GM12892 (cell line): ENCODE results near the gene RSPH10B. TPM values are rescaled to one million over a fixed set of nuclear protein-coding genes. Genes with fewer than 3 reads are reported as not detected.
"Not testable (repeated sequence)": the region's sequence is repeated elsewhere in the genome, so short reads cannot be mapped to it uniquely, and the experiment has no call there.

Source experiments
- DNase-seq: peaks from one replicate; pipeline ENCODE4 v3.0.0; 2011; ENCODE audit not compliant: insufficient read length
- FAIRE-seq: peaks from 2 replicates; lab custom pipeline; 2011; peaks lifted over from hg19 to GRCh38; lab: Jason Lieb, UNC
- POLR2A ChIP-seq: IDR thresholded peaks from 2 replicates; pipeline ENCODE4 v1.6.1; 2011; ENCODE audit warnings: low read depth, low read length, control low read depth
- POLR2AphosphoS5 ChIP-seq: IDR thresholded peaks from 2 replicates; pipeline ENCODE4 v1.6.1; 2011; ENCODE audit warnings: low read depth, low read length, control low read depth
- TAF1 ChIP-seq: IDR thresholded peaks from 2 replicates; pipeline ENCODE4 v1.6.1; 2011; ENCODE audit warnings: low read depth, mild to moderate bottlenecking, control low read depth, low read length, borderline replicate concordance
- polyA plus RNA-seq: library from polyadenylated mRNA; unstranded; fragments of >200 nt; gene quantifications from one replicate; pipeline ENCODE4 v1.2.1, GENCODE V29; 2012; ENCODE audit warnings: missing spikeins, inconsistent platforms; ENCODE audit not compliant: missing spikeins

Gene RSPH10B
- 0.23 TPM for polyA plus RNA-seq

DNA sequence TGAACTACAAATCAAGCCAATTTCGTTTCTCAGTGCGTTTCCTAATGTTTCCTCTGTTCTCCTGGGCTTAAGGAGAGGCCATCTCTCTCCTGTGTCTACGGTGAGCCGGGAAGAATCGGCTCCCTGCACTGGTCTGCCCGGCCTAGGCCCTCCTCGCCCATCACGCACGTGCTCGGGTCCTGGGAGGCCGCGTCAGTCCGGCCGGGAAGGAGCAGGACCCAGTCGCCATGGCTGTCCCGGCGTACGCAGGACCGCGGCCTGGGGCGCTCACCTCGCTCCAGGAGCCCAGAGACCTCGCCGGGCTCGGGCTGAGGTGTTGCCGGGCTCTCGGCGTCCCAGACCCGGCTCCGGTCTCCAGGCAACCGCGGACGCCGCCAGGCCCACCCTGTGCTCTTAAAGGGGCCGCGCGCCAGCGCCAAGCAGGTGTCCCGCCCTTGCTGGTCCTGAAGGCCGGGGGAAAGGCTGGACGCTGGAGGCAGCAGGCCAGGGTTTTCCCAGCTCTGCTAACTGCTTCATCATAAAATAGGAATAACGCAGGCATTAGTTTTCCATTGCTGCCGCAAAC, at the start of gene RSPH10B:
TSS of gene RSPH10B (minus strand) at position 343 of the 565 bp plus-strand sequence. CDS start 3,573 bp downstream, outside the sequence.
- DNase-seq, result not testable (repeated sequence)
- FAIRE-seq, result peak; percentile 38

DNA sequence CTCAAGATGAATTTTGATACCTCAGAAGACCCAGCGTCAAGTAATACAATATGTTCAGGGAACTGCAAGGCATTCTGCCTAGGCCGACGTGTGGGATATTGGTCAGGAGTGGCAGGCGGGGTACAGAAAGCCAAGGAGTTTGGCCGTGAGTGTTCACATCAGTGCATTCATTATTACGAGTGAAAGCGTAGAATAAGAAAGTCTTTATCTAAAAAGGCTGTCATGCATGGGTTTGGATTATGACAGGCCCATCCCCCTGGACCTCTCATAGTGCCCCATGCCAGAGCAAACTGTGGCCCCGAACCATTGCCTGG, 46.1 kb upstream of the RSPH10B start:
- FAIRE-seq (no peak), DNase-seq (no peak)
- TF ChIP-seq POLR2A (no peak), TAF1 (no peak), POLR2AphosphoS5 (no peak)

DNA sequence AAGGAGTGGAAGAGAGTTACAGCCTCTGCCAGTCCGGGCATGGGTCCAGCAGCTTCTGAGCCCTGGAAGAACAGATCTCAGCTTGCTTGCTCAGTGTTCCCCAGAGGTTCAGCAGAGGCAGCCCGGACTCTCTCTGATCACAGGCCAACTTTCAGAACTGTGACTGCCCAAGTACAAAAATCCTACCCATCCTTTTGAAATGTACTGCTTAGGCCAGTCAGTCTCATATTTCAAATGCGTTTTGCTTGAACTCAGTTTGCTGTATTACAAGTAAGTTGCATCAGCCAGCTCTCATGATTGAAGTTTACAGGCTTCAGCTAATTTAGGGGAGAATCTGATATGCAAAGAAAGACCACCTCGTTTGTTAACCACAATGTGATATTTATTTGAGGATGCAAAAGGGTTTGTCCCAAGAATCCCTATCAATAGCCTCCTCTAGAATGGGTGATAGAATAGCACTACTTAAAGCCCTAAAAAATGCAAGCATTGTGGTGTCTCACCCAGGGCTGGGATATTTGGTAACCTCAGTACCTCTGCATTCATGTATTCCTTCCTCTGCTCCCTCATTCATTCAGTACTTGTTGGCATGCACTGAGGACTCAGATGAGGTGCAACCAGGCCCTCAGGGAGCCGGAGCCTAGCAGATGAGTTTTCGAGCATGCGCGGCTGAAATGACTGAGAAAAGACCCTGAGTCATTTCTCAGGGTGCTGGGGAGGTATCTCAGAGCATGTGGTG, 45.6 kb upstream of the RSPH10B start:
- TF ChIP-seq TAF1 (no peak), POLR2A (no peak), POLR2AphosphoS5 (no peak)
- DNase-seq, result no peak
- no peak for FAIRE-seq

DNA sequence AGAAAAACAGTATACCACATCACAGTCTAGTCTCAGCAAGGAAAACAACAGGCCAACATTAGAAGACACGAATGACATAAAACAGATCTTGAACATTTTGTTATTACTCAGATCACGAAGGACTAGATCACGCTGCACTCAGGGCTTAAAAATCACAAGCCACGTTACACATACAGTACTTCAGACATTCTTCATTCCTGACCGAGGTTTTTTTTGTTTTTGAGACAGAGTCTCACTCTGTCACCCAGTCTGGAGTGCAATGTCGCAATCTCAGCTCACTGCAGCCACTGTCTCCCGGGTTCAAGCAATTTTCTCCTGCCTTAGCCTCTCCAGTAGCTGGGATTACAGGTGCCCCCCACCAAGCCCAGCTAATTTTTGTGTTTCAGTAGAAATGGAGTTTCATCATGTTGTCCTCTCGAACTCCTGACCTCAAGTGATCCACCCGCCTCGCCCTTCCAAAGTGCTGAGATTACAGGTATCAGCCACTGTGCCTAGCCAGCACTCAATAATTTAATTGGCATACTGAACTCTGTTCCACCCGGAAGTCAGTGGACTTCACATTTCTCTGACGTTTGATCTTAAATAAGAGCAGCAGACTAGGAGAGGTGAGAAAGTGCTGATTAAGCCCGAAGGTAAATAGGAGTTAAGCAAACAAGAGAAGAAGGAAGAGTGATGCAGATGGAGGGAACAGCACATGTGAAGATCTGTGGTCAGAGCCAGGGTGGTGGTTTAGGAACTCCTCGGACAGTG, 42.0 kb upstream of the RSPH10B start:
- FAIRE-seq (no peak), DNase-seq (no peak)
- TF ChIP-seq TAF1 (no peak), POLR2AphosphoS5 (no peak), POLR2A (no peak)

DNA sequence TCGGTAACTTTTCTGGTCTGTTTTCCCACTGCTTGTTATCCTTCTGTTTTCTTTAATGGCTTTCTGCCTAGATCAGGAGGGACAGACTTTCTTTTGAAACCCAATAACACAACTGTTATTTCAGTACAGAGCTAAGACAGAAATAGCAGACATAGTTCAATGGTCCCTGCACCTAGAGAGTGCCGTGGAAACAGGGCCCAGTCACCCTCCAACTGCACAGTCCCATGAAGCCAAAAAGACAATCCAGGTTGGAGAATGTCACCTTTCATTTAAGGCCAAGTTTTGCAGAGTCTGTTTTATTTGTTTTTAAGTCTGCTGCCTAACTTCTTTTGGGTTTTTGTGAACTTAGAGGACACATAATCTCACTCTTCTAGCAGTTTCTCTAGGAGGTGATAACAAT, 41.1 kb upstream of the RSPH10B start:
- TF ChIP-seq TAF1 (no peak), POLR2A (no peak), POLR2AphosphoS5 (no peak)
- FAIRE-seq (no peak), DNase-seq (no peak)

DNA sequence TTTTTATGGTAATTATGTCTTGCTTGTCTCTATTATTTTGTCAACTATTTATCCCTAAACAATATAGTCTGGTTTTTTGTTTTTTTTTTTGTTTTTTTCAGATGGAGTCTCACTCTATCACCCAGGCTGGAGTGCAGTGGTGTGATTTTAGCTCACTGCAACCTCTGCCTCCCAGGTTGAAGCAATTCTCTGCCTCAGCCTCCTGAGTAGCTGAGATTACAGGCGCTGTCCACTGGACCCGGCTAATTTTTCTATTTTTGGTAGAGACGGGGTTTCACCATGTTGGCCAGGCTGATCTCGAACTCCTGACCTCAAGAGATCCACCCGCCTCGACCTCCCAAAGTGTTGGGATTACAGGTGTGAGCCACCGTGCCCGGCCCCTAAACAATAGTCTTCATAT, 39.9 kb upstream of the RSPH10B start:
- DNase-seq, FAIRE-seq: not testable (repeated sequence)

DNA sequence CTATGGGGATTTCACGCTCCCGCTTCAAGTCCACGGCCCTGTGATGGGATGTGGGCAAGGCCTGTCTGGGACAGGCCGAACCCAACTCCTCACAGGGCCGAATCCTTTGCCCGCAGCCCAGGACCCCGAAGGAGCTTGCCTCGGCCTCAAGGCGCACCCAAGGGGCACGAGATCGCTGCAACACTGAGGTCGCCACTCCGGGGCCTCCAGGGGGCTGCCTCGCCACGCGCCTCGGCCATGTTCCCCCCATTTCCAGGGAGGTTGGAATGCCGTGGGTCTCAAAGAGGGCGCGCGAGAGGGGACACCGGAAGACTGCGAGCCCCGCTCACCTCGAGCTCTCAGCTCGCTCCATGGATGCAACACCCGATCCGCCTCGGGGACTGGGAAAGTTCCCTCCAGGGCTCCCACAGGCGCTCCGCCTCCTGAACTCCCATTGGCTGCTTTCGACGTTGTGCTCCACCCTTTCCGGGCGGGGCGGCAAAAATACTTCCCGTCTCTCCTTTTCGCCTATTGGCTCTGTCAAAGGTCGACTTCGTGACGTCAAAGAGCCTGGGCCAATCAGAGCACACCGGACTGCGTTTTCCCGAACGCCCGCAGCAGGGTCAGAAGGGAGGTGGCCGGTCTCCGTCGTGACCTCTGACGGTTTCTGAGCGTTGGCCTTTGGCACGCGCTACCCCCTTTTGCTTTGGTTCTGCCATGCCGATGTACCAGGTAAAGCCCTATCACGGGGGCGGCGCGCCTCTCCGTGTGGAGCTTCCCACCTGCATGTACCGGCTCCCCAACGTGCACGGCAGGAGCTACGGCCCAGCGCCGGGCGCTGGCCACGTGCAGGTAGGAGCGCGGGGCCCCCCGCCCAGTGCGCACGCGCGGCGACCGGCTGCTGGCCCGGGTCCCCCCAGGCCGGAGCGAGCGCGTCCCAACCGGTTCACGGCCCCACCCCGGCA, 38.5 kb upstream of the RSPH10B start, which contains the start of the genes AIMP2 and PMS2:
TSS of gene AIMP2 (plus strand) at position 605 of the 944 bp plus-strand sequence. CDS start at position 697, 92 bp downstream.
TSS of gene PMS2 (minus strand) at position 382 of the 944 bp plus-strand sequence. CDS start at position 352, 30 bp downstream.
- TF ChIP-seq POLR2AphosphoS5 (peak; percentile 88), TAF1 (peak; percentile 75; the same call in 1 of the 2 replicates), POLR2A (peak; percentile 88)
- peak; percentile 81 for FAIRE-seq
- DNase-seq, result peak; percentile 80

DNA sequence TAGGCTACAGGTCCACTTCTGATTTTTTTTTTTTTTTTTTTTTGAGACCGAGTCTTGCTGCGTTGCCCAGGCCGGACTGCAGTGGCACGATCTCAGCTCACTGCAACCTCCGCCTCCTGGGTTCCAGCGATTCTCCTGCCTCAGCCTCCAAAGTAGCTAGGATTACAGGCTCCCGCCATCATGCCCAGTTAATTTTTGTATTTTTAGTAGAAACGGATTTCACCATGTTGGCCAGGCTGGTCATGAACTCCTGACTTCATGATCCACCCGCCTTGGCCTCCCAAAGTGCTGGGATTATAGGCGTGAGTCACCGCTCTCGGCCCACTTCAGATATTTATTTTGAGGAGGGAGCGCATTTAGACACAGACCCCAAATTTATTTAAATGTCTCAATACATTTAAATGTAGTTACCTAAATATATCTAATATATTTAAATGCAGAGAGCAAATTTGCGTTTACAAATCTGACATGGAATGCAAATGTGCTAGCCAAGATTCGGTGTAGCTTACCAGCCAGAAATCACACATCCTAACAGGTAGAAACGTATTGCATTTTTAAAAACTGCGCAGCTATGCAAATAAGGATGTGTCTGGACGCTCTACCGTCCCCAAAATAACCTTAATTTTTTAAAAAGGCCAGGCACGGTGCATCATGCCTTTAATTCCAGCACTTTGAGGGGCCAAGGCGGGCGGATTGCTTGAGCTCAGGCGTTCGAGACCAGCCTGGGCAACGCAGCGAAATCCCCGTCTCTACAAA, 37.5 kb upstream of the RSPH10B start:
- DNase-seq, FAIRE-seq: not testable (repeated sequence)

DNA sequence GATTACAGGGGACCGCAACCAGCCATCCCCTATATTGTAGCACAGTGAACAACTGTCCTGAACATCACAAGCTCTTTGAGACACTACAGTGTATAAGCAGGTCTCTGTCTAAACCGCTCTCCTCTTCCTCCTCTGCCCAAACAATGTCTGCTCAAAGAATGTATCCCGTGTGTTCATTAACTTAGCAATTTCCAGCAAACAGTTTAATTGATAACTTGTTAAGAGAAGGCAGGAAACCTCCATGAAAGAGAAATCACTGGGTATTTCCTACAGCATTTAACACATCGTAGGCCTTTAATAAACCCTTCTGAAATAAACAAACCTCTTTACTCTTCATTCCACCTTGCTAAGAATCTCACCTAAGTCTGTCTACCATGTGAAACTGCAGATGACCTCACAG, 36.9 kb upstream of the RSPH10B start:
- no peak for FAIRE-seq
- DNase-seq, result no peak
- no peak for TF ChIP-seq TAF1
- TF ChIP-seq POLR2AphosphoS5, result no peak
- TF ChIP-seq POLR2A, result no peak

DNA sequence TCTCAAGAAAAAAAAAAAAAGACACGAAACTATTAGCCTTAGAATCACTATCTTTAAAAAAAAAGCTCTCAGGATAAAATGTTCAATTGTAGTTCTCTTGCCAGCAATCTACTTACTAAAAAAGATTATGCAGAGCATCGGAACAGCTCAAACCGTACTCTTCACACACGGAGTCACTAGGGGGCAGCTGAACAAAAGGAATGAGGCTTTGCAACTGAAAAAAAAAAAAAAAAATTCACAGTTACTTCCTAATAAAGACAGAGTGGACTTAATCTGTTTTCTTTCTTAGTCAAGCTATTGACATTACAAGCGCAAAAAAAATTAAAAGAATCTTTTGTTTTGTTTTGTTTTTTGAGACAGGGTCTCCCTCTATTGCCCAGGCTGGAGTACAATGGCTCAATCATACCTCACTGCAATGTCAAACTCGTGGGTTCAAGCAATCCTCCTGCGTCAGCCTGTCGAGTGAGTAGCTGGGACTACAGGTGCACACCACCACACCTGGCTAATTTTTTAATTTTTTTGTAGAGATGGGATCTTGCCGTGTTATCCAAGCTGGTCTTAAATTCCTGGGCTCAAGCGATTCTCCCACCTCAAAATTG, 26.8 kb upstream of the RSPH10B start:
- no peak for TF ChIP-seq POLR2AphosphoS5
- TF ChIP-seq POLR2A, result no peak
- TF ChIP-seq TAF1, result no peak
- DNase-seq (no peak), FAIRE-seq (no peak)

DNA sequence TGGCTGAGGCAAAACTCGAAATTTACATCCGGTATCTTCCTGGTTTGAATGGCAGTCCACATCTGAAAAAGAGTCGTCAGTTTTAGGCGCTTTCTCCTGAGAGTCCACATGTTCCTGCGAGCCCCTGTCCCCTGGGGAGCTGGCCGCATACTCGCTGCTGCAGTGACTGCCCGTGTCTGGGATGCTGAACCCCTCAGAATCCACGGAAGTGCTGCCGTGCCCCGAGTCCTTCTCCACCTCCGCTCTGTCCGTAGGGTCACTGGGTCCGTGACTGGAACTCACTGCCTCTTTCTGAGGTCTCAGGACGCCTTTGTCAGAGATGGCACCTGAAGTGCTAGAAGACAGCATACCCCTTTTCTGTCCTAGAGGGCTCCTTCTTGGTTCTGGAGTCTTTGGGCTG, 16.6 kb upstream of the RSPH10B start:
- not testable (repeated sequence) for FAIRE-seq, DNase-seq

DNA sequence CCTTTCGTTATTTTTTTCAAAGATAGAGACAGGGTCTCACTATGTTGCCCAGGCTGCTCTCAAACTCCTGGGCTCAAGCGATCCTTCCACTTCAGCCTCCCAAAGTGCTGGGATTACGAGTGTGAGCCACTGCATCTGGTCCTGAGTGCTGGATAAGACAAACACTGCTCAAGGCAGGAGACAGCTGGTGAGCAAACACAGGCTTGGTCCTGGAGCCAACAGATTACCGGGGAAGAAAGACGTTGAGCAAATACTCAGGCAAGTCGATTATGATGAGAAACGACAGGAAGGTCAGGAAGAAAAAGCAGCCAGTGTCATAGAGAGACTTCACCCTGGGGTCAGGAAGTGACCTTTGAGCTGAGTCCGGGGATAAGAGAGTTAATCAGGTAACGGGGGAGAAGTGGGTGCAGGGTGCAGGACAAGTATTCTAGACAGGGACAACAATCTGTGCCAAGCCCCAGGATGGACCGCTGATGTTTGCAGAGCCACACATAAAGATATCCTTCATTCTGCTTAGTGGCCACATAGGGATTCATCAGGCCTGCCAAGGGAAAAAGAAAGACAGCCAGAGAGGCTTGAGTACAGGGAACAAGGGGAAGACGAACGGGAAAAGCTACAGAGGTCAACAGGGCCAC, 9.3 kb upstream of the RSPH10B start:
- FAIRE-seq, result not testable (repeated sequence)

DNA sequence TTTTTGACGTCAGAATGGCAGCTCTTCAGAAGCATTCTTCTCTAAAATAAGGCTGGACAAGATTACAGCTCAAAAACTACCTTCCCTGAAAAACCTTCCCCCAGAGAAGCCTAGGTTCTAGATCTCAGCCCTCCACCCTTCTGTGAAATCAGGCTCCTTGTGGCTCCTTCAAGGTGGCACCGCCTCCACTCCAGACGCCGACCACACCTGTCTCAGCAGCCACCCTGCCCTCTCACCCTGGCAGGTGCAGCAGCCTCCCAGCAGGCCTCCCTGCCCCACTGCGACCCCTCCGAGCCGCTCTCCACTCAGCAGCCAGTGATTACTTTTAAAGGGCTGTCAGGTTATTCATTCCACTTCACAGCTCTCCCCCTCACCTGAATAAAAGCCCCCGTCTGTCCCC, 3.1 kb upstream of the RSPH10B start:
- DNase-seq, FAIRE-seq: not testable (repeated sequence)

More for the DNA sequence above, 9.3 kb upstream of the RSPH10B start:
- not testable (repeated sequence) for DNase-seq

DNA sequence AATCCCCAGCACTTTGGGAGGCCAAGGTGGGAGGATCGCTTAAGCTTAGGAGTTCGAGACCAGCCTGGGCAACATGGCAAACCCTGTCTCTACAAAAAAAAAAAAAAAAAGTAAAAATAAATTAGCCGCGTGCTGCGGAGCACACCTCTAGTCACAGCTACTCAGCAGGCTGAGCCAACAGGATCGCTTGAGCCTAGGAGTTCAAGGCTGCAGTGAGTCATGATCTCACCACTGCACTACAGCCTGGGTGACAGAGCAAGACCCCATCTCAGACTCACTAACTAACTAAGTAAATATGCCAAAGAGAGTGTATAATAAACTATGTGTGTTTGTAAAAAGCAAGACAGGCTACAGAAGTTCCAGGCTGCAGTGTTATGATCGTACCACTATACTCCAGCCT, 6.7 kb downstream of the RSPH10B start:
- DNase-seq, FAIRE-seq: not testable (repeated sequence)

DNA sequence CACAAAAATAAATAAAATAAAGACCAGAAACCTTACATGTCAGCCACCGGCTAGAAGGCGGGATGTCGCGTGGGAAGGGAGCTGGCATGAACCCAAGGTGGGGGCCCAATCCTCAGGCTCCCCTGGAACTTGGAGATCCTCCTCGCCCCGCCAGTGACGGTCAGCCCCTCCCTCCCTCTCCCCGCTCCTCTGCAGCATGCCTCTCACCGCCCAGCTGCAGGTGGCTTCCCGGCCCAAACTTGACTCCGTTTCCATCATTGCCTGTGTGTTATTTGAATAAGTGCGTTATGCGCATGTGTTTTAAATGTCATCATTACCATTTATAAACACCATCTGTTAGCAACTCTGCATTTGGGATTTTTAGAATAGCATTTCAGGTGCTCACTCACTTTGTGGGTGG, 7.3 kb downstream of the RSPH10B start:
- not testable (repeated sequence) for DNase-seq, FAIRE-seq
